Subcutaneous abdominal adipose tissue (tissue), 5 donors: Measurements from ENCODE around the gene HUWE1.
A peak's percentile ranks its signal among the peaks of the same experiment; 100 is the strongest.

Source experiments
- H3K27ac ChIP-seq: one replicate; pipeline ENCODE4 v1.7.0; 2013; ENCODE audit warnings: low read depth, mild to moderate bottlenecking, inconsistent platforms, low read length, moderate library complexity
- H3K27me3 ChIP-seq, 5 donors: one replicate each; pipeline ENCODE4 v1.7.0; 2013; ENCODE audit warnings: low read length in 5 of 5, inconsistent platforms in 1 of 5; ENCODE audit not compliant: control insufficient read depth in 5 of 5, insufficient read depth in 4 of 5
- H3K36me3 ChIP-seq, 5 donors: one replicate each; pipeline ENCODE4 v1.7.0; 2013; ENCODE audit warnings: low read length in 5 of 5; ENCODE audit not compliant: control insufficient read depth in 5 of 5, insufficient read depth in 5 of 5
- H3K4me1 ChIP-seq, 5 donors: one replicate each; pipeline ENCODE4 v1.7.0; 2013; ENCODE audit warnings: low read length in 5 of 5, mild to moderate bottlenecking in 3 of 5, moderate library complexity in 1 of 5; ENCODE audit not compliant: control insufficient read depth in 5 of 5, insufficient read depth in 5 of 5
- H3K4me3 ChIP-seq, 5 donors: one replicate each; pipeline ENCODE4 v1.7.0; 2013; ENCODE audit warnings: low read length in 5 of 5, low read depth in 1 of 5
- H3K9ac ChIP-seq, 5 donors: one replicate each; pipeline ENCODE4 v1.7.0; 2013; ENCODE audit warnings: low read length in 5 of 5, mild to moderate bottlenecking in 4 of 5, moderate library complexity in 3 of 5
- H3K9me3 ChIP-seq, 5 donors: one replicate each; pipeline ENCODE4 v1.7.0; 2013; ENCODE audit warnings: low read length in 5 of 5; ENCODE audit not compliant: control insufficient read depth in 5 of 5
- donor health status: healthy.
- donor health status: healthy.
- donor health status: healthy.
- donor health status: healthy.
- donor health status: healthy.

Gene HUWE1

DNA sequence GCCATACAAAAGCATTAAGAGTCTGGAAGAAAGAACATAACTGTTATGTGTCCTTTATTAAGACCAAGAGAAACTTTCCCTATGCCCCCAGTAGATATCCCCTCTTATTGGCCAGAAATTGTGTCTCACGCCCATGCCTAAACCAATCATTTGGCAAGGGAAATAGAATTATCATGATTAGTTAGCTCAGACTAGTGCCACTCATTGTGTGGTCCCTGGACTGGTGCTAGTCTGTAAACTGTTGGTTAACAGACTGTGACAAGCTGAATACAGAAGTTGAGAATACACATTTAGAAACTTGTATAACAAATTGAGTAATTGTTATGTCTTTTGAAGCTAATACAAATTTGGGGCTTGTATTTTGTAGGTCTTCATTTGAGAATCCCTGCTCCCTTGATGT is 8.1 kb upstream of the HUWE1 start:
- peaks cover 0 to 3% (median 0%) of the 10 kb centered on the region in 5 donors for H3K27me3 ChIP-seq
- no peak overlapping the region for H3K9ac ChIP-seq
- no peaks in the 10 kb centered on the region for H3K36me3 ChIP-seq
- no peak overlapping the region for H3K4me3 ChIP-seq
- H3K9me3 ChIP-seq: no peaks in the 10 kb centered on the region
- H3K27ac ChIP-seq: no peak overlapping the region
- no peaks in the 10 kb centered on the region for H3K4me1 ChIP-seq

DNA sequence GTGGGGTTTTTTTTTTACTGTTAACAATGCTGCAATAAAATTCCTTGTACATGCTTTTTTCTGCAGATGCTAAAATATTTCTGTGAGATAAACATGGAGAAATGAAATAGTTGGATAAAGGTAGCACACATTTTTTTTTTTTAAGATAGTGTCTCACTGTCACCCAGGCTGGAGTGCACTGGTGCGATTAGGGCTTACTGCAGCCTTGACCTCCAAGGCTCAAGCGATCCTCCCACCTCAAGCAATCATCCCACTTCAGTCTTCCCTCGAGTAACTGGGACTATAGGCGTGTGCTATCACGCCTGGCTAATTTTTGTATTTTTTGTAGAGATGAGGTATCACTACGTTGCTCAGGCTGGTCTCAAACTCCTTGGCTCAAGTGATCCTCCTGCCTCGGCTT is 1.8 kb upstream of the HUWE1 start:
- Histone ChIP-seq H3K36me3 (no peaks in the 10 kb centered on the region), H3K27me3 (no peaks in the 10 kb centered on the region), H3K9ac (no peak overlapping the region), H3K9me3 (peaks cover 0 to 3% (median 0%) of the 10 kb centered on the region in 5 donors), H3K4me1 (peaks cover 7 to 18% (median 10%) of the 10 kb centered on the region in 5 donors), H3K4me3 (no peak overlapping the region), H3K27ac (no peak overlapping the region)

DNA sequence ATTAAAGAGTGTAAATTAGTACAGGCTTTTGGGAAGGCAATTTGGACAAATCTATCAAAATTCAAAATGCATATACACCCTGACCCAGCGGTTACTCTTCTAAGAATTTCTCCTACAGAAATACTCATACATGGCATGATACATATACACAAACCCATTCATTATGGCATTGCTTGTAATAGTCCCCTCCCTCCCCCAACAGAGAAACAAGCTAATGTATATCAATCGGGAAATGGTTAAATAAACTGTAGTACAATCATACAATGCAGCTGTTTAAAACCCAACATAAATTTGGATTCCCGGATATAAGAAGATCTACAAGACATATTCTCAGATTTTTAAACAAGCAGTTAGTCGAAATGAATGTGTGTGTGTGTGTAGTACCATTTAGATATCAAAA is 808 bp downstream of the HUWE1 start:
- Histone ChIP-seq H3K9ac (peak overlapping the region; percentile 35 to 79 (median 79)), H3K4me3 (peak overlapping the region; percentile 68 to 79 (median 75)), H3K4me1 (peaks cover 7 to 29% (median 20%) of the 10 kb centered on the region in 5 donors), H3K36me3 (peaks cover 0 to 3% (median 0%) of the 10 kb centered on the region in 5 donors), H3K9me3 (peaks cover 0 to 3% (median 0%) of the 10 kb centered on the region in 5 donors), H3K27ac (peak overlapping the region; percentile 74), H3K27me3 (peaks cover 0 to 4% (median 0%) of the 10 kb centered on the region in 5 donors)

DNA sequence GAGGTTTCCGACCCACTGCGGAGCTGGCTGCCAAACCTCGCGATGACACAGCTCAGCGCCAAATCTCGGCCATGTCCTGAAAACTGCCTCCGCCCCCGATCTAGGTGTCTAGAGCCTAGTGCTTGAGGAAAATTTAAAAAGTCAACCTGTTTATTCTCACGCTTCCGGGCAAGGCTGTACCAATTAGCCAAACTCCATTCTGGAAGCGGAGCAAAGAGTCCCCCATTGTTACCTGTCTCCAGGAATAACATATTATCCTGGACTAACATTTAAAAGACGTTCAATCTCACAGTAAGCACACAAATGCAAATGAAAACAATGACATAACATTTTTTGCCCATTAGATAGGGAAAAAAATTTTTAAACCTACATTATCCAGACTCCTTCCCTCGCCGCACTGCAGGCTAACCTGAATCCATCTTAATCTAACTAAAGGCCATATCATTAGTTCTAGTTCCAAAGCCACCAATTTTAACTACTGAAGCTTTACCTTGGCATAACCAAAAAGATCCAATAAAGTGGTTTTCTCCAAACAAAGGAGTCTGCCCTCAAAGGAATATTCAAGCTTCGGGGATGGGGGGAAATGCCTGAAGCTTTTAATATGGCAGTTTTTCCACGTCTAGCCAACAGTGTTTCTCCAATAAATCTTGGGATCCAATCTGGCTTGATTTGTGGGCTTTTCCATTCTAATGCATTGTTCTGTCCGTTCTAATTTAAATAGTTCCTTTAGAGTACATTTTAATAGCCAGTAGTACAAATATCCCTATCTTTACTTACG is 1.9 kb downstream of the HUWE1 start:
- peaks cover 0 to 4% (median 0%) of the 10 kb centered on the region in 5 donors for H3K27me3 ChIP-seq
- peak overlapping the region; percentile 33 for H3K27ac ChIP-seq
- H3K9ac ChIP-seq: peak overlapping the region in 4 of 5 donors; percentile 30 to 59 (median 44)
- peaks cover 7 to 29% (median 20%) of the 10 kb centered on the region in 5 donors for H3K4me1 ChIP-seq
- H3K9me3 ChIP-seq: peaks cover 0 to 3% (median 0%) of the 10 kb centered on the region in 5 donors
- peaks cover 0 to 8% (median 3%) of the 10 kb centered on the region in 5 donors for H3K36me3 ChIP-seq
- H3K4me3 ChIP-seq: peak overlapping the region; percentile 47 to 82 (median 77)

DNA sequence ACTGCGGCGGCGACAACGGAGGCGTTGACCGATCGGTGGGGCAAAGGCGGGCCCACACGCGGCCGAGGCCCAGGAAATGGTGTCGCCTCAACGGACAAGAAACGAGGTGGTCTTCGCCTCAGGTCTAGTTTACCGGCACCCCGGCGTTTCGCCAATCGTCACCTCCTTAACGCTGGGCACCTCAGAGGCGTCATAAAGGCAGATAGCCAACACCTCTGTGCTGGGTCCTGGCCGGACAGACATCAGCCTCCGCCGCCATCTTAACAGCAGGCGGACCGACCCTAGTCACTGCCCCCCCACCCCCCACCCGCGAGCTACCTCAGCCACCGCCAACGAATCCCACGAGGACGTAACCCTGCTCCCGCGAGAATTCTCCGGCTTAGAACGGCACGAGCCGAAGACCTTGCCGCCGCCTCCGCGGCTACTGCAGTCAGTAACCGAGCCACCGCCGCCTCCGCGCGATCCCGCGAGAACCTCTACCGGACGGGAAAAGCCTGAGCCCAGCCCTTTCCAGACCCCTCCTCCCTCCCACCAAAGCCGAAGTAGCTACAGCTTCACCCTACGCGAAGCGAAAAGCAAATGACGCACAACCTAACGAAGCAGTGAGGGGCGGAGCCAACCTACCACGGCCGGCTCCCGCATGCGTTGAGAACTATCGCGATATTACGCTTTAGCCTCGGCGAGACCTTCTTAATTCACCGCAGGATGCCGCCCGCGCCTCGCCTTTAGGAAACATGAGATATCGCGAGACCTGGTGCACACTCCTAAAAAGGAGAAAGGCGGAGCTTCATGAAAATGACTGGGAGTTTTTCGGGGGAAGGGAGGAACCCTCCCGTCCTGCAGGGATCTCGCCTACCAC is 2.7 kb downstream of the HUWE1 start:
- H3K9ac ChIP-seq: peak overlapping the region; percentile 73 to 89 (median 85)
- peak overlapping the region; percentile 84 for H3K27ac ChIP-seq
- H3K27me3 ChIP-seq: peaks cover 0 to 4% (median 0%) of the 10 kb centered on the region in 5 donors
- peaks cover 0 to 3% (median 0%) of the 10 kb centered on the region in 5 donors for H3K9me3 ChIP-seq
- H3K36me3 ChIP-seq: peaks cover under 1 to 9% (median 3%) of the 10 kb centered on the region in 5 donors
- peaks cover 7 to 29% (median 20%) of the 10 kb centered on the region in 5 donors for H3K4me1 ChIP-seq
- H3K4me3 ChIP-seq: peak overlapping the region; percentile 39 to 82 (median 80)

DNA sequence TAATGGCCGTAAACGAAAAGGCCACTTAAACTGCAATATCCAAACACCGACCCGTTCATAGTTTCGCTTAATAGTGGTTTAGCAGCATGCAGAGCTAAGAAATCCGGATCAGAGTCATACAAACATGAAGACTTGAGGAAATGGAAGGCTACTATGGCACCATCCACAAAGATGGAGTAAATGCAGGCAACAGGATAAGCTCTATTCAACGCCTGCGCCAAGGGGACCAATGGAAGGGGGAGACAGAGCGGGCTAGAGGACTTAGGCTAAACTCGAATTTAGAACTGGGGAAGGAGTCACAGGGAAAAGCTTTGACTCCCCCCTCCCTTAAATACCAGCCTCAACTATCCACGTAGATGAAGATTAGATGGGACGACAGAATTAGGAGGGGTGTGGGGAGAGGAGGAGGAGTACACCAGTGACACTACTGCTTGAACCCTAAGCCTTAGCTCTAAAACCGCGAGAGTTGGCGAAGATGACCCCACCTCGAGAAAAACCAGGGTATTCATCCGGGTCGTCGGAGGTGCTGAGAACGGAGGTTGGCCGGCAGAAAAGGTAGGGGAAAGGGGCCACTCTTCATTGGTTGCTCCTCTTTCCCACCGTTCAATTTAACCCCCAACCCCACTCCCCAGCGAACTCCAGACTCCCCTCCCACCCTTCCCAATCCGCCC is 3.5 kb downstream of the HUWE1 start:
- H3K4me3 ChIP-seq: peak overlapping the region; percentile 39 to 82 (median 80)
- peaks cover 7 to 29% (median 20%) of the 10 kb centered on the region in 5 donors for H3K4me1 ChIP-seq
- peaks cover 3 to 9% (median 6%) of the 10 kb centered on the region in 5 donors for H3K36me3 ChIP-seq
- peak overlapping the region; percentile 84 for H3K27ac ChIP-seq
- peak overlapping the region; percentile 73 to 89 (median 85) for H3K9ac ChIP-seq
- peaks cover 0 to 3% (median 0%) of the 10 kb centered on the region in 5 donors for H3K9me3 ChIP-seq
- H3K27me3 ChIP-seq: peaks cover 0 to 4% (median 0%) of the 10 kb centered on the region in 5 donors

DNA sequence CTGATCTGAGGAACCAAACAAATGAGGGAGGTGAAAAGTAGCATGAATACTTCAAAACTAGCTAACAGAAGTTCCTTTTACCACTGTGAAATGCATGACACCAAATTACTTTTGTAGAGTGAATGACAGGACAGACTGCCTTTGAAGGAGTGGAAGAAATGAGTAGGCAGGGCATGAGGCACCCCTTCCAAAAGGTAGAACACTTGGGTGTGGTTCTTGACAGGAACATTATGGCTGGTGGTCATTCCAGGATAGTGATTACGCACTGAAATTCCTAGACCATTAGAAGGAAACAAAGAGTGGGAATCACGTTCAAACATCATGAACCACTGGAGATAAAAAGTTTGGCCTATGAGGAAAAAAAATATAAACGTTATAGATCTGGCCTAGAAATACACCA is 4.9 kb downstream of the HUWE1 start:
- H3K9me3 ChIP-seq: peaks cover 0 to 3% (median 0%) of the 10 kb centered on the region in 5 donors
- peaks cover 7 to 26% (median 16%) of the 10 kb centered on the region in 5 donors for H3K4me1 ChIP-seq

DNA sequence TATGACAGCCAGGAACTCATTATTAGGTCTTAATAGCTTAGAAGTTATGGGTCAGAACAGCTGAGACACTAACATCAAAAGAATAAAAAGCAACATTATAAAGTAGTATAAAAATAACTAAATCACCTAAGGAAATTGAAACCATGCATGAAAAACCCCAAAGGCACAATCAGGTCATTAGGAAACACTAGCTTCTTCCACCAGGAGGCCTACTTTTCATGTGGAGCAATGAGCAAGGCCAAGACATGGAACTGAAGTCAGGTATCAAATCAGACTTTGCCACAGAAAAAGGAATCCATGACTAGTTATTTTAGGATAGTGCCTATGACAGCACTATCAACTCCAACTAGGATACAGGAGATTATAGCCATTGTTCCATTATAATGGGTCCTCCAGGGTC is 7.9 kb downstream of the HUWE1 start:
- Histone ChIP-seq H3K36me3 (peaks cover 5 to 17% (median 14%) of the 10 kb centered on the region in 5 donors), H3K9ac (no peak overlapping the region), H3K27ac (no peak overlapping the region), H3K9me3 (no peaks in the 10 kb centered on the region), H3K4me1 (peaks cover 0 to 11% (median 8%) of the 10 kb centered on the region in 5 donors), H3K4me3 (no peak overlapping the region), H3K27me3 (peaks cover 0 to 4% (median 0%) of the 10 kb centered on the region in 5 donors)

More for the DNA sequence above, 4.9 kb downstream of the HUWE1 start:
- Histone ChIP-seq H3K27ac (peak overlapping the region; percentile 84), H3K4me3 (no peak overlapping the region), H3K27me3 (peaks cover 0 to 4% (median 0%) of the 10 kb centered on the region in 5 donors), H3K36me3 (peaks cover 3 to 9% (median 8%) of the 10 kb centered on the region in 5 donors), H3K9ac (no peak overlapping the region)

DNA sequence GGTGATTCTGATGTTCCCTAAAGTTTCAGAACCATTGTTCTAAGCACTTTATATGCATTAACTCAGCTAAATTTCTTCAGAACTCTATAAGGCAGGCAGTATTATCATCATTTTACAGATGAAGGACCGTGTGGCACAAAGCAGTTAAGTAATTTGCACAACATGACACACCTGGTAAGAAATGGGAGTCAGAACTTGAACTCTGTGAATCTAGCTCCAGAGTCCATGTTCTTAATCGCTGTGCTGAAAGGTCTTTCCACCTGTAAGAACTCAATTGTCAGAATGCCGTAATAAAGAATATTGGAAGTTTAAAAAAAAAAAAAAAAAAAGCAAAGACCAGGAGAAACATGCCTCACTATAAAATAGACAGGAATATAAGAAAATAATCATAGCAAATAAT is 9.2 kb downstream of the HUWE1 start:
- Histone ChIP-seq H3K9me3 (no peaks in the 10 kb centered on the region), H3K4me1 (peaks cover 0 to 2% (median 2%) of the 10 kb centered on the region in 5 donors), H3K9ac (no peak overlapping the region), H3K36me3 (peaks cover 5 to 17% (median 14%) of the 10 kb centered on the region in 5 donors), H3K27me3 (peaks cover 0 to 4% (median 0%) of the 10 kb centered on the region in 5 donors), H3K27ac (no peak overlapping the region), H3K4me3 (no peak overlapping the region)
